Fibroblast of the aortic adventitia (primary cell): ENCODE measurements around the gene XCR1. TPM values are rescaled to one million over a fixed set of nuclear protein-coding genes. Genes with fewer than 3 reads are reported as not detected.
"Not testable (repeated sequence)": the region's sequence is repeated elsewhere in the genome, so short reads cannot be mapped to it uniquely, and the experiment has no call there.

Experiments
- DNase-seq: peaks from one replicate; pipeline ENCODE4 v3.0.0-alpha.2; 2010; ENCODE audit warnings: low read depth
- H3K4me3 ChIP-seq: 2 replicates; pipeline ENCODE4 v1.5.1; 2011; ENCODE audit warnings: low read depth, mild to moderate bottlenecking, control low read depth, low read length, moderate library complexity
- total RNA-seq: library from RNA; depleted of rRNA; stranded (reverse); fragments of >200 nt; gene quantifications from 2 replicates; pipeline ENCODE4 v1.2.3, GENCODE V29; 2012; ENCODE audit warnings: low replicate concordance
- TF ChIP-seq, protein P1 (sequence below): IDR thresholded peaks from 2 replicates; pipeline ENCODE4 v1.5.1; 2011; ENCODE audit warnings: mild to moderate bottlenecking, low read length, control low read depth, inconsistent platforms; ENCODE audit not compliant: insufficient read depth

The XCR1 gene
- total RNA-seq, 1 donor: not detected

DNA sequence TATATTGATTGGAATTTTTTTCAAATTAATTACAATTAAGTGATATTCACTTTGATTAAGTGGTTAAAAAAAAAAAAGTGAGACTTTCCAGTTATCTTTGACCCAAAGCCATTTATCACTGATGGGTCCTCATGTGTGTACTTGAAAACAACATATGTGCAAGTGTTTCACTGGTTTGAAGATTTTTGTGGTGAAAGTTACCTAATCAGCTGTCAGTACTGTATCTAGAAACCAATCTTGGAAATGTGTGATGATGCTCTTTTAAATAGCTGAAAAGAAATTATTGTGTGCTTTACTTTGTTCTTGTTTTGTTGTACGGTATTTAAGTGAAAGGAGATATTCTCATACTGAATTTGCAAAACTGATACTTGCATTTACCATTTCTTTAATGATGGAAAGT is 11.6 kb upstream of the XCR1 start:
- TF ChIP-seq, protein P1, sequence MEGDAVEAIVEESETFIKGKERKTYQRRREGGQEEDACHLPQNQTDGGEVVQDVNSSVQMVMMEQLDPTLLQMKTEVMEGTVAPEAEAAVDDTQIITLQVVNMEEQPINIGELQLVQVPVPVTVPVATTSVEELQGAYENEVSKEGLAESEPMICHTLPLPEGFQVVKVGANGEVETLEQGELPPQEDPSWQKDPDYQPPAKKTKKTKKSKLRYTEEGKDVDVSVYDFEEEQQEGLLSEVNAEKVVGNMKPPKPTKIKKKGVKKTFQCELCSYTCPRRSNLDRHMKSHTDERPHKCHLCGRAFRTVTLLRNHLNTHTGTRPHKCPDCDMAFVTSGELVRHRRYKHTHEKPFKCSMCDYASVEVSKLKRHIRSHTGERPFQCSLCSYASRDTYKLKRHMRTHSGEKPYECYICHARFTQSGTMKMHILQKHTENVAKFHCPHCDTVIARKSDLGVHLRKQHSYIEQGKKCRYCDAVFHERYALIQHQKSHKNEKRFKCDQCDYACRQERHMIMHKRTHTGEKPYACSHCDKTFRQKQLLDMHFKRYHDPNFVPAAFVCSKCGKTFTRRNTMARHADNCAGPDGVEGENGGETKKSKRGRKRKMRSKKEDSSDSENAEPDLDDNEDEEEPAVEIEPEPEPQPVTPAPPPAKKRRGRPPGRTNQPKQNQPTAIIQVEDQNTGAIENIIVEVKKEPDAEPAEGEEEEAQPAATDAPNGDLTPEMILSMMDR: no peak
- no peak overlapping the region for H3K4me3 ChIP-seq
- DNase-seq: no peak

DNA sequence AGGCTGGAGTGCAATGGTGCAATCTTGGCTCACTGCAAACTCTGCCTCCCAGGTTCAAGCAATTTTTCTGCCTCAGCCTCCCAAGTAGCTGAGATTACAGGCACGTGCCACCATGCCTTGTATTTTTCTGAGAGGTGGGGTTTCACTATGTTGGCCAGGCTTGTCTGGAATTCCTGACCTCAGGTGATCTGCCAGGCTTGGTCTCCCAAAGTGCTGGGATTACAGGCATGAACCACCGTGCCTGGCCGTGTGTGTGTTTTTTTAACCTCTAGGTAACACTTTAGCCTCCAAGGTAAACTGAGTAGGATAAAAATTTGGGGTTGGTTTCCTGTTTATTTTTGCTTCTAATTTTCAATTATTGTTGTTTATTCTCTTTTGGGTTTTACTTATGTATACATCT is 10.8 kb upstream of the XCR1 start:
- not testable (repeated sequence) for H3K4me3 ChIP-seq, DNase-seq

DNA sequence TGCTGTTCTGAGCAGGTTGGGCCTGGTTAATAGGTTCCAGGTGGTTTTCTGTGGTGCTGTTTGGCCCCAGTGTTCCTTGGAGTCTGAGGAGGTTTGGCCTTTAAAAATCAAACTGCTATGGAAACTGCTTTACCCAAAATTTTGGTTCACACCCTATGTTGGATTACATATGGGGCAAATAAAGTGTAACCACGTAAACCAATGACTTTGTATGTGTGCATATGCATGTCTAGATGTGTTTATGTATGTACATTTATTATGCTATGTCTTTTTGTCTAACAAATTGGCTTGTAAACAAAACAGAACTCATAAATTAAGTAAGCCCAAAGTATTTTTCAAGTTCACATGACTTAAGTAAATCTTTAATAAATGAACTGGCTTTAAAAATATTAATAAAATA is 8.9 kb upstream of the XCR1 start:
- TF ChIP-seq, protein P1: no peak
- H3K4me3 ChIP-seq: no peak overlapping the region
- DNase-seq: no peak

DNA sequence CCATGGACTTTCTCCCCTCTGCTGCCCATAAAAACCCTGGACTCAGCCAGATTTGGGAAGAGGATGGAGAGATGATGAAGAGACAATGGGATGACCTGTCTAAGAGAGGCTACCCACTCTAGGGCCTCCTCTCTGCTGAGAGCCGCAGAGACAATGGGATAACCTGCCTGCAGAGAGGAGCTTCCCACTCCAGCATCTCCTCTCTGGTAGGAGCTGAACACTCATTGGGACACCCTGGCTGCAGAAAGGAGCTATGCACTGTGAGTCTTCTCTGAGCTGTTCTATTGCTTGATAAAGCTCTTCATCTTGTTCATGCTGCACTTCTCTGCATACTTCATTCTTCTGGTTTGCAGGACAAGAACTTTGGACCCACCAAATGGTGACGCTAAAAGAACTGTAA is 4.5 kb upstream of the XCR1 start:
- H3K4me3 ChIP-seq: no peak overlapping the region
- DNase-seq: no peak
- TF ChIP-seq, protein P1: no peak

DNA sequence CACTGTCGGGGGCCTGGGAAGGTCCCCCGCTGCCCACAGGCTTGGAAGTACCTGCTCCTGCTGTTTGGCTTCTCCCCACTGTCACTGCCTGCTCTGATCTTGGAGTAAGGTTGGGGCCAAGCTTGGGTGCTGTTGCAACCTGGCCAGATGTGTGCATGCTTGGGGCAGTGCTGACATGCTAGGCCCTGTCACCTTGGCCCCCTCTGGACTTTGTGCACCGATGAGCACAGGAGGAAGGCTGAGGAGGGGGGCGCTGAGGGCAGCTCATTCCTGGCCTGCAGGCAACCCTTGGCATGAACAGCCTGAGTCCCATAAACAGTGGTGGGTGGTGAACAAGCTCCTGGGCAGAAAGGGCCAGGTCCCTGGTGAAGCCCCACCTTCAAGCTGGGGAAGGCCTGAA is 4.0 kb upstream of the XCR1 start:
- TF ChIP-seq, protein P1: no peak
- DNase-seq: no peak

DNA sequence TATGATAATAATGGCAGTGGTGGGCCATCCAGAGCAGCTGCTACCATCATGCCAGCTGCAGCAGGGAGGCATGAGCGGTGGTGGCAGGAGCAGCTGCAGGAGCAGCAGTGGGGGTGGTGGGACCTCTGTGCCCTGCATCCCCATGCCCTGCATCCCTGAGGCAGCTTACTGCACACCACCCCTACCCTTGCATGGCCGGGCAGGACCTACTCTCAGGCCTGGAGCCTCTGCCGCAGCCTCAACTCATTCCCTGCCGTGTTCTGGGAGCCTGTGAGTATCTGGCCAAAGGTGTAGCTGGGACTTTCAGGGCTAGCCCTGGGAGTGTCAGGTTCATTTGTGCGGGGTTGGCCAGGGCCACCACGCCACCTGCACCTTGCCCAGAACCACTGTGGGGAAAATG is 3.3 kb upstream of the XCR1 start:
- TF ChIP-seq, protein P1: no peak
- no peak for DNase-seq
- no peak overlapping the region for H3K4me3 ChIP-seq

More for the DNA sequence above, 4.0 kb upstream of the XCR1 start:
- no peak overlapping the region for H3K4me3 ChIP-seq

DNA sequence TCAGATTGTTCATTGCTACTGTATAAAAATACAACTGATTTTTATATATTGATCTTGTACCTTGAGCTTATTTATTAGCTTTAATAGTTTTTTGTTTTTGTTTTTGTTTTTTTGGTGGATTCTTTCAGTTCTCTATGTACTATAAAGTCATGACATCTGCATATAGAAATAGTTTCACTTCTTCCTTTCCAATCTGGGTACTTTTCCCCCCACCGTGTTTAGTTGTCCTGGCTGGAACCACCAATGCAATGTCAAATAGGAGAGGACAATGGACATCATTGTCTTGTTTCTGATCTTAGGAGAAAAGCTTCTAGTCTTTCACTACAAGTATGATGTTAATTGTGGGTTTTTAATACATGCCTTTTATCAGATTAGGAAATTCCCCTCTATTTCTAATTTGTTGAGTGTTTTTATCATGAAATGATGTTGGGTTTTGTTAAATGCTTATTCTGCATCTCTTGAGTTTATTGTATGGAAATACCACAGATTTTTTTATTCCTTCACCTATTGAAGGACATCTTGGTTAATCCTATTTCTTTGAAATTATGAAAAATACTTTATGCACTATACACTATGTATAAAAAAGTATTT is 2.8 kb upstream of the XCR1 start:
- H3K4me3 ChIP-seq: no peak overlapping the region
- TF ChIP-seq, protein P1: no peak
- DNase-seq: no peak
